ENCODE results near the gene PCDHB4.
A peak's percentile ranks its signal among the peaks of the same experiment; 100 is the strongest.
"Not testable (repeated sequence)": the region's sequence is repeated elsewhere in the genome, so short reads cannot be mapped to it uniquely, and the experiment has no call there.

Gene PCDHB4

GRCh38 chr5:141150224-141150992, 28.8 kb downstream of the PCDHB4 start:
- no peak for DNase-seq (ENCODE audit: low spot score)

GRCh38 chr5:141150993-141151325, 29.3 kb downstream of the PCDHB4 start:
- no peak for DNase-seq (ENCODE audit: low spot score)

GRCh38 chr5:141151632-141152031, 30.0 kb downstream of the PCDHB4 start:
- DNase-seq (ENCODE audit: low spot score), result not testable (repeated sequence)

GRCh38 chr5:141152096-141152495, 30.5 kb downstream of the PCDHB4 start:
- DNase-seq (ENCODE audit: low spot score), result not testable (repeated sequence)

GRCh38 chr5:141155540-141156374, 34.1 kb downstream of the PCDHB4 start:
- no peak for DNase-seq (ENCODE audit: low spot score)

GRCh38 chr5:141157356-141157755, 35.7 kb downstream of the PCDHB4 start:
- not testable (repeated sequence) for DNase-seq (ENCODE audit: low spot score)

- not testable (repeated sequence) for DNase-seq (ENCODE audit: low spot score)
These were observed 36.3 kb downstream of the PCDHB4 start for GRCh38 chr5:141157901-141158300.

- DNase-seq (ENCODE audit: low spot score), result peak; percentile 15
These were observed 51.0 kb downstream of the PCDHB4 start, which contains the start of gene PCDHB7 for GRCh38 chr5:141172381-141173204. Gene PCDHB7, plus strand, starts transcription at chr5:141172644. Its CDS starts 192 bp downstream, at chr5:141172836.

GRCh38 chr5:141174291-141175104, 52.9 kb downstream of the PCDHB4 start:
- DNase-seq (ENCODE audit: low spot score), result not testable (repeated sequence)
